Loucy (cell line): ENCODE measurements around the gene BEST4.
"Not testable (repeated sequence)": the region's sequence is repeated elsewhere in the genome, so short reads cannot be mapped to it uniquely, and the experiment has no call there.

Source experiments
- CTCF ChIP-seq: fragments of 200-600 bp; sonication (generic); conservative IDR thresholded peaks from 2 replicates; pipeline ENCODE4 v1.5.1; 2014; ENCODE audit warnings: mild to moderate bottlenecking, antibody characterized with exemption, low read length
- EZH2phosphoT487 ChIP-seq: fragments of 200-600 bp; IDR thresholded peaks from 2 replicates; pipeline ENCODE4 v1.6.1; 2018; ENCODE audit warnings: antibody characterized with exemption, mild to moderate bottlenecking, moderate library complexity, borderline replicate concordance

GRCh38 chr1:44824392-44824791 lies 36.4 kb upstream of the BEST4 start:
- TF ChIP-seq EZH2phosphoT487, CTCF: not testable (repeated sequence)
